Activated CD8-positive, alpha-beta memory T cell treated with anti-CD3 and anti-CD28 coated beads for 1 hour (primary cell): ENCODE results near the gene OSBPL10.
"Not testable (repeated sequence)": the region's sequence is repeated elsewhere in the genome, so short reads cannot be mapped to it uniquely, and the experiment has no call there.

Experiments used
- DNase-seq, 2 donors: peaks; one replicate each; pipeline ENCODE4 v3.0.0-alpha.2; 2020; ENCODE audit warnings: low read depth in 1 of 2; ENCODE audit errors: extremely low read depth in 1 of 2

OSBPL10 gene

DNA sequence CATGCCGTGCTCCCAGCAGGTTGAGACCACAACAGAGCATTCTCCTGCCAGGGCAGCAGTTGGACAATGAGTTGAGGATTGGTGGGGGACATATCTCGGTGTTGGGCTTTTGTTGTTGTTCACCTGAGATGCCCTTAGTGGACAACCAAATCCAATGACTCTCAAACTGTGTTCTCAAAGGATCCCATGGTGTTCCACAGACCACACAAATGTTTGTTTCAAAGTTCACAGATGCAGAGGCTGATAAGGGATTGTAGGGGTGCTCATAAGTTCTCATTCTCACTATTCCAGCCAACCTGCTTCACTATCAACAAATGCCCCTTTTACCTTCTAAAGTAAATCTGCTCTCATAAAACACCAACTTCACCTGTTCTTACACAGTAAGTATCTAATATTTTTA, 159.9 kb downstream of the OSBPL10 start:
- no peak for DNase-seq

DNA sequence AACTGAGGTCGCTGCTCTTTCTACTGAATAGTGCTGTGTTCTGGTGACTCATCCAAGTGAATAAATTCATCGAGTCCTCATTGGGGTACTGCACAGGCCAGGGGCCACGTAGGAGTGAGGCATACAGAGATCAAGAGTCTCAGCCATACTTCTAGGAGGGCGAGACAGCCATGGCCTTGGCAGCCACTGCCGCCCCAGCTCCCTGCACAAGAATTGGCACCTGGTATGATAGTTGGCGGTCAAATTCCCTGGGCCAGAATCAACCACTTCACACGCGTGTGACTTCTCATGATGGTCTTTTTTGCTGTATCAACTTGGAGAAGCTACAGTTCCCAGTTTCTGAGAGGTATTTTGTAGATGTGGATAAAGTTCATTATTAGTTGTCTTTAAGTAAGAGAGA, 161.6 kb downstream of the OSBPL10 start:
- DNase-seq = no peak

DNA sequence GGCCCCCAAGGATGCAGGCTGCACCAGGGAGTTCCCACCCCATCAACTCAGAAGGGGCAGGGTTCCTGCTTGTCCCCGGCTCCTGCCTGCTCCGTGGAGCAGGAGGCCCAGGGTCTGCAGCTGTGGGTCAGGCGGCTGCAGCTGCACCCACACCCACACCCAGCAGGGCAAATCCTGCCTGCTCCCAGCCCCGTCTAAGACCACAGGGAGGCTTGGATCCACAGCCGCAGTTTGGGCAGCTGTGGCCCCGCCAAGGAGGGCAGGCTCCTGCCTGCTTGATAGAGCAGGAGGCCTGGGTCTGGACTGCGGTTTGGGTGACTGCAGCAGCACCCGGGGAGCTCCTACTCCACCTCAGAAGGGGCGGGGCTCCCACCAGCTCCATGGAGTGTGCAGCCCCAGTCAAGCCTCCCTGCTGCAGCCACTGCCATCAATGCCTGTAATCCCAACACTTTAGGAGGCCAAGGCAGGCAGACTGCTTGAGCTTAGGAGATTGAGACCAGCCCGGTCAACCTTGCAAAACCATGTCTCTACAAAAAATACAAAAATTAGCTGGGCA, 163.6 kb downstream of the OSBPL10 start:
- no peak for DNase-seq

DNA sequence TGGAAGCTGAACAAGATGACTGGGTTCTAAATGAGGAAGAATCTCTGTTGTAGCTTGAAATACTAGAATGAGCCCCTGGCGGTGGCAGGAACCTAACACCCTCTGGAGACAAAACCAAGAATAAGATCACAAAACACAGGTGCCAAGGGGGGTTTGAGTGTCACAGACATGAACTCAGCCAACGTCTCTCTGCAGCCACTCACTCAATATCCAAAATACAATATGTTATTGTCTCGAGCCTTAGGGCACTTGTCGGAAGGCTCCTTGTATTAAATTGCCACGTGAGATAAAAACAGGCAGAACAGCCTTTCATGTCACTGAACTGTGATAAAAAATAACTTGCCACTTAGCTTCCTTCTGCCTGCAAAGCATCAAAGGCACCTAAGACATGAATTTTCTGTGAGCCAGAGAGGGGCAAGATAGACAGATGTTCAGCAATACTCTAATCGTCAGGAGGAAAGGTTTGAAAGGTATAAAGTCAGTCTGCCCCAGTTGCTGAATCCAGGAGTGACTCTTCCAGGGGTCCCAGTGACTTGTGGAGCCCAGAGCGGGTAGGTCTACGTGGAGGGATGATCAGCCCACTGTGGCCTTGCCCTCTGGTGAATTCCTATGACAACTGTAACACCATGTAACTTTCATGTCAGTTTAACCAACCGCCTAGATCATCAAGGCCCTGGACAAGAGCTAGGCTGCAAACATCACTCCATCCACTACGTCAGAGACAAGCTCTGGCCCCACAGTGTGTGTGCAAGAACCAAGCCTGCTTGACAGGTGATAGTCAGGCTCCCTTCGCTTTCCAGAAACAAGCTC, 165.2 kb downstream of the OSBPL10 start:
- DNase-seq = no peak

DNA sequence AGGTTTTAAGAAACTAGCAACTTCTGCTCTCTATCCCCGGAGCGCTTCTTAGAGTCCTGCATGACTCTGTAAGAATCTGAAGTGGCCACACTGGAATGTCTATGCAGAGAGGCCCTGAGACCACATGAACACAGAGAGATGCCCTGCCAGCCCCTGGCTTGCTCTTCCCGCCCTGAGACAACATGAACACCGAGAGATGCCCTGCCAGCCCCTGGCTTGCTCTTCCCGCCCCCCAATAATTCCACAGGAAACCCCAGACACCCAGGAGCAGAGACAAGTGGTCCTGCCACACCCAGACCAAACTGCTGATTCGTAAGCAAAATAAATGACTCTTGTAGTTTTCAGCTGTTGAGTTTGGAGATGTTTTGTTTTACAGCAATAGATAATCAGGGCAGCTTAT, 166.1 kb downstream of the OSBPL10 start:
- no peak for DNase-seq

DNA sequence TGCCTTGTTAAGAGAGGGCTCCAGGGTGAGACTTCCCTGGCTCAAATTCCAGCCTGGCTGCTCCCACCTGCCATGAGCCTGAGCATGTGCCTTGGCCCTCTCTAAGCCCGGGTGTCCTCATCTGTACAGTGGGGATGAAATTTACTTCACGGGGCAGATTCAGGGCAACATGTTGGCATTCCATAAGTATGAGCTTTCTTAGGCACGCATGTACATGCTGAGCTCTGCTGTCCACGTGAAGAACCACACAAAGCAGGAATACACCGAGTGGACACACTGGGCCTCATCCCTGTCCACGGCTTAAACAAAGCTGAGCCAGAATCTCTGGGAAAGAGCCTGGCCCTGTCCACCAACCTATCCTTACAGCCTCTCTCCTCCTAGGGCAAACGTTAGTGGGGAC, 167.4 kb downstream of the OSBPL10 start:
- DNase-seq = no peak

DNA sequence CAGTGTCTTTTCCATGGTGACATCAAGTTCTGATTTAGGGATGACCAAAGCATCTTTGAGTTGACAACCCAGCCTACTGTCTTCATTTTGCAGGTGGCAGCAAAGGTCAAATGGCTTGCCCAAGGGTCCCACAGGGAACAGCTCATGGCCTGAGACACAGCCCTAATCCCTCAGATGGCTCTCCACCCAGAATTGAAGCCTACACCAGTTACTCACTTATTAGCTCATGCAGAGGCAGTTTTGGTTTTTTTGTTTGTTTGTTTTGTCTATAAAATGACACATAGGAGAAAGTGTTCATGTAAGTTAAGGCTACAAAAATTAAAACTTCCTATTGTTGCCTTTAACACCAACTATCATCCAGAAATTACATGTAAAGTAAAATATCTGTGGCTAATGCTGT, 167.9 kb downstream of the OSBPL10 start:
- no peak for DNase-seq

DNA sequence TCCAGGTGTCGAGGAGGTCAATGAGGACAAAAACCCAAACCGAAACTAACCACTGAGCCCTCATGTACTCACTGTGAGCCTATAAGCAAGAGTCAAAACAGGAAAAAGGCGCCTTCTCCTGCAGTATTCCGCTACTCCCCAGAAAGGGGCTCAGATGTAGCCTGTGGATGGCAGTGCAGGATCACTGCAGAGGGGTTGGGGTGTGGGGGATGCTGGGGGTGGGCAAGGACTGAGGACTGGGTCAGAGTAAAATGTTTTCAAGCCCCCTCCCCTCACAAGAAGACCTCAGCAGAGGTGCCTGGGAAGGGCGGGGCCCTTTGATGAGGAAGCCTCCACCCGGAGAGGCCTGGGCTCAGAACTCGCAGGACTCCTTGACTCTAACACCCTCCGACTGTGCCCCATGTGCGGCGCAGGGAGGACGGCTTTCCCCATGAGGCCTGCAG, 170.1 kb downstream of the OSBPL10 start:
- no peak for DNase-seq

DNA sequence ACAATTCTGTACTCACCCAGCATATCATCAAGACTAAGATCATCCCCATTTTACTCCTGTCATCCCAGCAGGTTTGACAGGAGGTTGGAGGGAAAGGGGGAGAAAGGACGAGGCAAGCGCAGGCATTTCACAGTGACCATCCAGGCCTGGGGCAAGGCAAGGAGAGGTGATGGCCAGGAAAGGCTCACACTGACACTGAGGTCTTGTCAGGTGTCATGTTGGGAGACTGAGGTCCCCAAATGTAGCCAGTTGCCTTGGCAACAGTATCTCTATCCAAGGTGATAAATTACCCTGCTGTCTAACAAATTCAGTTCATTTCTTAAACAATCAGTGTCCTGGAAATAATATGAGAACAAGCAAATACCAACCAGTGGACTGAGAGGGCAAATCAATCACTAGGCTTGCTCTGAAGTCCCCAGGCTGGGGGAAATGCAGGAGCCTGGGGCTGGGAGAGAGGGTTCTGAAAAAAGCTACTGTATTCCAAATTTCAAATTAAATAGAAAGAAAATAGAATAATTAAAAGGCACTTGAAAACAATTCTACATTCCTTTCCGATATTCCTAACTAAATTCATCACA, 172.8 kb downstream of the OSBPL10 start:
- no peak for DNase-seq

DNA sequence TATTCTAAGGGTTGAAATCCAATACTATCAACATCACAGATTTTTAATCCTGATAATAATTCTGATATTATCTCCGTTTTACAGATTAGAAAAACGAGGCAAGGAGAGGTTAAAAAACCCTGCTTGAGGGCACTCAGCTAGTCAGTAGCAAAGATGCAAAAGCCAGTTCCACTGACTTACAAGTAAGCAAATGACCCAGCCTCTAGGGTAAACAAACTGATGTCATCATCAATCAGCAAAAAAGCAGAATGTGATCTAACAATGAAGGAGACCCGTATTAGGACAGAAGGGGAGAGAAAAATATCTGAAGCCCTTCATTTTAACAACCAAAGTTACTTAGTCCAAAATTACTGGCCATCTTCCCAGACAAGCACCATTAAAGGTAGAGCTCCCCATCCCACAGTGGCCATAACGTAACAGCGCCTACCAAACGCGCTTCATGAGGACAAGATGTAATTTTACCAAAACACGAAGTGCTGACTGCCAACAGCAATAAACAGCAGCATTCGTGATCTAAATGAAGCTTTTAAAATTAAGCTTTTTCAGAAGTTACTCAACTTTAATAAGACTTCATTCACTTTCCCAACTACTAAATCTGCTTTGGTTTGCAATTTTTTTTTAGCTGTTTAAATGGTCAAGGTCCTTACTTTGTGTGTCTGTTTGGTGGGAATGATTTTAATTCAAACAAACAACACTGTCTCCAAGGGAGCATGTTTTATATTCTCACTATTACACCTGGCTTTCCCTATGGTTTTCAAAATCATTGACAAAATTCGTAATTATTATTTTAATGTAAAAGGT, 176.6 kb downstream of the OSBPL10 start:
- no peak for DNase-seq

DNA sequence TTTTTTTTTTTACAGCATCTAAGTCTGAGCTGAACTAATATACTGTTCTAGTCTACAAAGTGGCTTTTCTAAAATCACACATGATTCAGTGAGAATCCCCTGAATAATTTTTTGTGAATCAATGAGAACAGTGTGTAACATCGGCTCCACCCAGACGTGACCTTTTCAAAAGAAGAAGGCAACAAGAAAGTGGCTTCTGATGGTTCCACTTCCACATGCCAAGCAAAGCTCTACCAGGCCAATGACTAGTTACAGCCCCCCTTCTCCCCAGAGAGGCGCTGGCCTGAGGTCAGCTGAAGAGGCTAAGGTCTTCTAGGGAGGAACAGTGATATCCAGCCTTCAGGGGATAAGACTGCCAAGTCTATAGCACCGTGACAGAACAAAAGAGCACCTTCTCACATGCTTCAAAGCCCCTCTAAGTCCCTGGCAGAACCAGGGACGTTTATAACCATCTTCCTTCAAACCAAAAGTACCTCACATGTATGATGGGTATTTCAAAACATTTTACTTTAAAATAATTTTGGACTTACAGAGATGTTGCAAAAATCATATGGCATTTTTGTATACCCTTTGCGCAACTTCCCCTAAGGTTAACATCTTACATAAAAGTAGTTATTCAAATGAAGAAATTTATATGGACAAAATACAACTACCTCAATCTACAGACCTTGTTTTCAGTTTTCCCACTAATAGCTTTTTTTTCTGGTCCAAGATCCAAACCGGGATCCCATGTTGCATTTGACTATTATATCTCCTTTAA, 177.9 kb downstream of the OSBPL10 start:
- no peak for DNase-seq

DNA sequence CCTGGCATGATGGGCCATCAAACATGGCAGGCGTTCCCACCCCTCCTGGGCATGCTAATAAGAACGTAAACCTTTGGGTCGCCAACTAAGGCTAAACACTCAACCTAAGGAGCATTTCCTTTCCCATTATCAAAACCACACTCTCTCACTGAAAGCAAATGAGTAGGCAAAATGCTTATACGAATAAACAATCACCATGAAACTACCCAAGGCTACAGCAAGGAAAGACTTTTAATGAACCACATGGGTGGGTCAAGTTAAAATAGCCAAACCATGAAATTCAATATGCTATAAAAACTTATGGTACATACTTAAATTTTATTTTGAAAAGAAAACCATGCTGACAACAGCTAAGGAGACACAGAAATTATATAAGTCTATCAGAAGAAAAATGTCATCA, 180.6 kb downstream of the OSBPL10 start:
- DNase-seq = no peak

DNA sequence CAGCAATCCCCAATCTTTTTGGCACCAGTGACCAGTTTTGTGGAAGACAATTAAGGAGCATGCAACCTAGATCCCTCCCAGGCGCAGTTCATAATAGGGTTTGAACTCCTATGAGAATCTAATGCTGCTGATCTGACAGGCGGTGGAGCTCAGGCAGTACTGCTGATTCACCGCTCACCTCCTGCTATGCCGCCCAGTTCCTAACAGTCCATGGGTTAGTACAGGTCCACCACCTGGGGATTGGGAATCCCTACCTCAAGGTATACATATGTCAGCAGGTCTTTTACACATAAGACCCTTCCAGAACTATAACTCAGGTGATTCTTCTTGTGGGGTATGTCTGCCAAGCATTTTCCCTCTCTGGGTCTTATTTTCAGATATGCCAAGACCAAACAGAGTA, 182.2 kb downstream of the OSBPL10 start:
- DNase-seq = no peak

DNA sequence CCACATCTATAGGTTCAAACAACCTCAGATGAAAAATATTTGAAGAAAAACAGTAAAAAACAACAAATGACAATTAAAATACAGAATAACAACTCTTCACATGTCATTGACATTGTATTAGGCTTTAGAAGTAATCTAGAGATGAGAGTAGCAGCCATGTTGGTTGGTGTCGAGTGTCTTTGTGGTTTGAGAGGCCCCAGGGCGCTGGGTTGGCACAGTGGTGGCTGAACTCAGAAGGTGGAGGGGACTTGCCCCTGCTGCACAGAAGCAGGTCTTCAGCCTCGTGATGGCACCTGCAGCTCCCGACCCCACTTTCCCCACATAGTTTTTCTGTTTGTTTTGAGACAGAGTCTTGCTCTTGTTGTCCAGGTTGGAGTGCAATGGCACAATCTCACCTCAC, 187.2 kb downstream of the OSBPL10 start:
- no peak for DNase-seq

DNA sequence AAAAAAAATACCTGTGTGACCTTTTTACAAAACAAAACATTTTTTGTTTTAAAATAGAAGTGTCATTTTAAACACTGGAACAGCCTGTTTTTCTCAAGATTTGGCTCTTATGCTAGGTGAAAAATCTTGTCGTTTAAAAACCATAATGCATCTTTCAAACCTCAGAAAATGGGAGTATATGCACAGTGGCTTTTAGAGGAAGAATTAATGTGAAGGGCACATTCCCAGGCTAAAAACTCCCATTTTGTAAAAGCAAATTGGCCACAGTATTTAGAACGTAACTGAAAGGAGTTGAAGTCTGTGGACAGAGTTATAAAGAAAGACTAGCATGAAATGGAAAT, 190.0 kb downstream of the OSBPL10 start:
- no peak for DNase-seq

DNA sequence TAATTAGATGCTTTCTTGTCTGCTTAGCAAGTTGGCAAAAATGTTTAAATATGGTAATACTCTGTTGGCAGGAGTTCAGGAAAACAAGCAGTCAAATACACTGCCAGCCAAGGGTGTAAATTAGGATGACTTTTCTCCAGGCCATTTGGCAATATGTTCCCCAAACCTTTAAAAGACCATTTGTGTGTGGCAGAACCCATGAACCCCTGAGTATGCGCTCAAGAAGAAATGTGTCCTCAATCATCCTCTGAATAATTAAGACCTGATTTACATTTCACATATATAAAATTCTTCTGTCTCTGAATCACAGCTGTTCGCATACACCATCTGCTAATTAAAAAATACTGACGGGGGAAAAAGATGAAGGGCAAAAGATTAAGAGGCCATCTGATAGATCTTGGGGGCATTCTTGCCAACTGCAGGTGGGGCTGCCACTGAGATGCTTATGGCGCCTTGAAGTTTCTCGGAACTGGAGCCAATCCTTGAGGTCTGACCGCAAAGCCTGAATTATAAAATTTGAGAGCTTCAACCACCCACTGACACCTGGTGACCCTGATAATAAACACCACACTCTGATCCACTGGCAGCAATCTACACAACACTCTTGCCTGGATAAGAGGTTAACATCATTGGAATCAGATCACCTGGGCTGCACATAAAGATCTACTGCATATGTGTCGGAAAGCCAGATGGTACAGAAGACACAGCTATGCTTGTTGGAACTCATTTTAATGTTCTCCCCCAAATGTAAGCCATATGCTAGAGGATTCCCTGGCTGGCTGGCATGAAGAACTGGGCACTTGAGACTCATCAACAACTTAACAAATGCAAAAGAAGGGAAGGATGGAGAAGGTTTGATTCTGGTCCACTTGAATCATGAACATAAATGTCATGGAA, 190.6 kb downstream of the OSBPL10 start:
- DNase-seq = no peak

DNA sequence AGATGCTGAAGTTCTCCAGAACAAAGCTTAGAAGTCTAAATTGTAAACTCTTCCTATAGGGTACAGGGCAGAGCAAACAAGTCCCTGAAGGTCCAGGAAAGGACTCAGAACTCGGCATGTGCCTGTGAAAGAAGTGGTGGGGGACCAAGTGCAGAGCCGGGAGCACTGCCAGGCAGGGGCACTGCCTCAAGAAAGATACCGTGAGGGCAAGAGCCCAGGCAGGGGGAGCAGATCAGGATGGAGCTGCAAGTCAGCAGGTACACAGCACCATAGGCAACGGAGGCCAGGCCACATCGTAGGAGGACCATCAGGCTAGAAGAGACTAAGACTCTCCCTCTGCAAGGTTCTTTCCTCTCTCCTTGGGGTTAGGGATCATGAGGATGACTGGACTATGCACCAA, 191.6 kb downstream of the OSBPL10 start:
- no peak for DNase-seq

DNA sequence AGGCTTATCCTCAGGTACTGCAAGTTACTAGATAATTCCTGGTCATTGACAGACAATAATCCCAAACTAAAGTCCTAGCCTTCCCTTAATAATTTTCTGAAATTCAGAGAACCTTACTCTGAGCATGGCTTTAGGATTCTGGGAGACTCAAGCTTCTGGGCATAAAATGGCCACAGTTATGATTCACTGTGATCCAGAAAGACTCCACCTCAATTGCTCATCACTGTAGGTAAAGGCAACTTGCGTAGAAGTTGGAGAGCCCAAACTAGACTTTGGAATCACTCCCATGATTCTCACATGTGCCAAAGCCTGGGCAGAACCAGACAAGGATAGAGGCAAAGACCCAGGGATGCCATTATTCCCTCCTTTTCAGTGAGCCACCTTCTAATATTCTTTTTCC, 195.3 kb downstream of the OSBPL10 start:
- no peak for DNase-seq

DNA sequence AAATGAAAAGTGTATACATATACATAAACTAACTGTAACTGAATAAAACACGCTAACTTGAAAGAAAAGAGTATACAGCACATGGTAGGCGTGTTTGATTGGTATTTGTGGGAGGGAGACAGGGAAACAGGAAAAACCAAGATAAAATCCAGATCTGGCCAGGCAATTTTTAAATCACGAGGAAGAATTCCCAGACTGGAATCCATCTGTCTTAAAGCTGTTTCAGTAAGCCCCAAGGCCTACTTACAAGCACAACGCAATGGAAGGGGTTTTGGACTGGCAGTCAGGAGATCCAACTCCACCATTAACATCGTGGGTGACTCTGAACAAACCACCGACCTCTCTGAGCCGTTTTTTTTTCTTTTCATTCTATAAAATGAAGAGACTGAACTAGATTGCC, 195.8 kb downstream of the OSBPL10 start:
- no peak for DNase-seq

DNA sequence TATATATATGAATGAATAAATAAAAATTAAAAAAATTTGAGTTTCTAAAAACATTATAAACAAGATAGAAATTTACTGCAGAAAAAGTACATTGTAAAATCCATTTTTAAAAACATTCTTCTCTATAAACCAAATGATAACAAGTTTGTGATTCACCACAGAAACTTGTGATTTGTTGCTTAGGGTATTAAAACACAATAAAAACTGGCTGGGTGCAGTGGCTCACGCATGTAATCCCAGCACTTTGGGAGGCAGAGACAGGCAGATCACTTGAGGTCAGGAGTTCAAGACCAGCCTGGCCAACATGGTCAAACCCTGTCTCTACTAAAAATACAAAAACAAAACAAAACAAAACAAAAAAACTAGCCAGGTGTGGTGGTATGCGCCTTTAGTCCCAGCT, 197.2 kb downstream of the OSBPL10 start:
- DNase-seq = not testable (repeated sequence)
